K562 (cell line): ENCODE measurements around the gene ELAC2. TPM values are rescaled to one million over a fixed set of nuclear protein-coding genes. Genes with fewer than 3 reads are reported as not detected.

Experiments
- ATAC-seq: fragments of 200-7000 bp; cut with Tn5 transposase; 3 replicates; pipeline ENCODE4 v1.9.1; 2020; ENCODE audit warnings: moderate library complexity
- BruUV-seq: library from RNA; stranded (reverse); fragments of 400-500 nt; replicated peaks from 2 replicates; lab custom pipeline; 2021; lab: Mats Ljungman, UMichigan
- CTCF ChIA-PET: fragments of 300-600 bp; formaldehyde crosslinking; extraction: SDS; loops from one replicate; lab custom pipeline; 2021; ENCODE audit warnings: low intra/inter-chr PET ratio; lab: Yijun Ruan, JAX
- POLR2A ChIA-PET: fragments of 300-600, 350-650 bp; sonication (Branson Sonifier 250); formaldehyde crosslinking; extraction: SDS; loops from one replicate; lab custom pipeline; 2021; ENCODE audit warnings: antibody characterized with exemption, inconsistent platforms; lab: Yijun Ruan, JAX
- DNase-seq, 4 experiments: peaks; one replicate each; pipeline versions ENCODE4 v3.0.0 to v3.0.0-alpha.2; 2011 to 2018; ENCODE audit warnings: low spot score in 3 of 4, mixed read lengths in 3 of 4; ENCODE audit errors: extremely low read depth in 1 of 4
- FAIRE-seq: peaks from 2 replicates; lab custom pipeline; 2011; peaks lifted over from hg19 to GRCh38; lab: Jason Lieb, UNC
- H2AFZ ChIP-seq: 2 replicates; pipeline ENCODE4 v1.6.0; 2011; ENCODE audit warnings: low read depth, low read length, control low read depth, inconsistent platforms
- H3K27ac ChIP-seq: fragments of 200-600 bp; 3 replicates; pipeline ENCODE4 v1.8.0; 2011; ENCODE audit warnings: low read depth, mild to moderate bottlenecking, control low read depth, inconsistent platforms, low read length, moderate library complexity, mixed read lengths; ENCODE audit errors: extremely low read depth
- H3K27me3 ChIP-seq, 2 experiments: fragments of 300-600 bp in 1 of 2; 2 replicates in 1 of 2; 3 replicates in 1 of 2; pipeline versions ENCODE4 v1.6.0 to v1.8.0; 2011; ENCODE audit warnings: inconsistent platforms in 2 of 2, low read length in 2 of 2, mild to moderate bottlenecking in 1 of 2, mixed read lengths in 1 of 2, moderate library complexity in 1 of 2; ENCODE audit not compliant: control insufficient read depth in 2 of 2, insufficient read depth in 2 of 2
- H3K36me3 ChIP-seq: fragments of 300-600 bp; 3 replicates; pipeline ENCODE4 v1.8.0; 2011; ENCODE audit warnings: mild to moderate bottlenecking, low read length, inconsistent platforms; ENCODE audit not compliant: control insufficient read depth, insufficient read depth
- H3K4me1 ChIP-seq, 2 experiments: fragments of 200-600 bp in 1 of 2; replicated peaks in 1 of 2; 2 replicates in 1 of 2; 3 replicates in 1 of 2; pipeline versions ENCODE4 v1.5.1 to v1.8.0; 2011; ENCODE audit warnings: inconsistent platforms in 2 of 2, low read length in 2 of 2, mild to moderate bottlenecking in 1 of 2, mixed read lengths in 1 of 2, moderate library complexity in 1 of 2; ENCODE audit not compliant: control insufficient read depth in 2 of 2, insufficient read depth in 2 of 2
- H3K4me2 ChIP-seq: 2 replicates; pipeline ENCODE4 v1.6.1; 2011; ENCODE audit warnings: low read length, control low read depth, inconsistent platforms, mixed read lengths; ENCODE audit not compliant: insufficient read depth
- H3K4me3 ChIP-seq: fragments of 200-600 bp; sonication (generic), shearing (Covaris generic); 2 replicates; pipeline ENCODE4 v1.5.1; 2016; ENCODE audit warnings: control low read depth, inconsistent platforms
- H3K79me2 ChIP-seq: fragments of 200-600 bp; 3 replicates; pipeline ENCODE4 v1.8.0; 2011; ENCODE audit warnings: low read length, inconsistent platforms; ENCODE audit not compliant: control insufficient read depth, insufficient read depth
- H3K9ac ChIP-seq, 2 experiments: 2 replicates each; pipeline versions ENCODE4 v1.6.0 to v1.6.1; 2011; ENCODE audit warnings: low read depth in 2 of 2, low read length in 2 of 2, control low read depth in 1 of 2, inconsistent platforms in 1 of 2, mild to moderate bottlenecking in 1 of 2, mixed read lengths in 1 of 2; ENCODE audit not compliant: insufficient read depth in 1 of 2
- H3K9me1 ChIP-seq: one replicate; pipeline ENCODE4 v1.6.0; 2011; ENCODE audit warnings: inconsistent platforms, mild to moderate bottlenecking, low read length, moderate library complexity; ENCODE audit not compliant: control insufficient read depth, insufficient read depth
- H3K9me3 ChIP-seq: replicated peaks from 2 replicates; pipeline ENCODE4 v1.5.1; 2011; ENCODE audit warnings: low read depth, low read length, inconsistent platforms; ENCODE audit not compliant: control insufficient read depth, insufficient read depth
- H4K20me1 ChIP-seq: replicated peaks from 2 replicates; pipeline ENCODE4 v1.6.1; 2011; ENCODE audit warnings: low read length, inconsistent platforms, mixed read lengths; ENCODE audit not compliant: control insufficient read depth, insufficient read depth
- NFE2L1 ChIP-seq: fragments of 450-650 bp; IDR thresholded peaks from 2 replicates; pipeline ENCODE4 v1.6.1; 2016; ENCODE audit warnings: missing genetic modification characterization, low read depth, mild to moderate bottlenecking, missing compliant biosample characterization, moderate library complexity, borderline replicate concordance
- PHB2 ChIP-seq: fragments of 450-650 bp; IDR thresholded peaks from 2 replicates; pipeline ENCODE4 v1.6.1; 2017; ENCODE audit warnings: low read depth
- POLR2G ChIP-seq: fragments of 200-400 bp; formaldehyde crosslinking; IDR thresholded peaks from 2 replicates; pipeline ENCODE4 v1.6.1; 2017; ENCODE audit warnings: low read depth, mild to moderate bottlenecking, antibody characterized with exemption, low read length, moderate library complexity
- RBFOX2 ChIP-seq: fragments of 200-400 bp; formaldehyde crosslinking; IDR thresholded peaks from 2 replicates; pipeline ENCODE4 v1.6.1; 2017; ENCODE audit warnings: low read depth, mild to moderate bottlenecking, low read length, moderate library complexity
- SMAD3 ChIP-seq: fragments of 450-650 bp; formaldehyde crosslinking; conservative IDR thresholded peaks from 2 replicates; pipeline ENCODE4 v1.4.0; 2020; ENCODE audit warnings: mild to moderate bottlenecking
- SMARCB1 ChIP-seq: IDR thresholded peaks from 2 replicates; pipeline ENCODE4 v1.6.1; 2011; ENCODE audit warnings: improper control_type of control experiment, low read depth; ENCODE audit not compliant: insufficient read length
- ZNF274 ChIP-seq: IDR thresholded peaks from 2 replicates; pipeline ENCODE4 v1.6.1; 2011; ENCODE audit warnings: low read depth, mild to moderate bottlenecking, low read length, moderate library complexity, borderline replicate concordance
- ZNF584 ChIP-seq: fragments of 200-800 bp; sonication (Bioruptor generic); IDR thresholded peaks from 2 replicates; pipeline ENCODE4 v1.6.1; 2016; ENCODE audit warnings: low read depth, mild to moderate bottlenecking, missing genetic modification characterization, missing compliant biosample characterization
- whole genome bisulfite sequencing: fragments of 100-300 bp; shearing (Covaris generic); methylation state at CpG from one replicate; pipeline ENCODE4 v1.1.6; 2016; ENCODE audit warnings: low coverage, mixed read lengths; ENCODE audit not compliant: insufficient coverage; ENCODE audit errors: missing lambda C conversion rate; 5-methylcytosine and 5-hydroxymethylcytosine counted together
- in situ Hi-C: fragments of 300-500 bp; cut with MboI; formaldehyde crosslinking; loops from 4 replicates; pipeline ENCODE4 v1.15.0; 2018; ENCODE audit warnings: inconsistent platforms, mixed read lengths
- intact Hi-C: fragments of 100-400 bp; cut with micrococcal nuclease; formaldehyde crosslinking; loops from 2 replicates; pipeline ENCODE4 v1.14.2; 2022
- polyA plus RNA-seq, 8 experiments: library from polyadenylated mRNA; depleted of rRNA in 4 of 8; stranded (reverse) in 5 of 8; unstranded in 3 of 8; fragments of >200 nt; fragmentation: Nextera tagmentation in 2 of 8; fragmentation: Illumina TruSeq in 1 of 8; extraction: Ambion mirVana in 2 of 8; extraction: Trizol in 1 of 8; gene quantifications; 2 replicates each; pipeline versions ENCODE4 v1.2.1 to v1.2.3, GENCODE V29; 2011 to 2014; ENCODE audit warnings: inconsistent platforms in 1 of 8, missing spikeins in 1 of 8
- total RNA-seq, 7 experiments: library from RNA; depleted of rRNA in 6 of 7; stranded (reverse); fragments of >200 nt in 6 of 7; fragmentation: Illumina TruSeq in 2 of 7; extraction: Trizol in 2 of 7; gene quantifications; 2 replicates each; pipeline versions ENCODE4 v1.2.1 to v1.2.3, GENCODE V29; 2011 to 2021; ENCODE audit warnings: low replicate concordance in 1 of 7

ELAC2 gene
- total and polyA plus RNA-seq, 9 of the 15 experiments (the other 6 are each of a cell fraction or from before 2014, with no cell fraction given) = 4.5 to 129 (median 70.6) TPM

GRCh38 chr17:12995896-12996295 is 21.9 kb downstream of the ELAC2 start:
- Histone ChIP-seq H3K27ac (no peak overlapping the region), H3K9me1 (no peaks in the 10 kb centered on the region), H4K20me1 (no peaks in the 10 kb centered on the region), H3K79me2 (no peaks in the 10 kb centered on the region), H3K4me1 (no peaks in the 10 kb centered on the region), H3K4me2 (no peak overlapping the region), H3K9me3 (no peaks in the 10 kb centered on the region), H2AFZ (no peak overlapping the region), H3K9ac (no peak overlapping the region), H3K36me3 (peaks cover 94% of the 10 kb centered on the region; the same call in 2 of the 3 replicates), H3K27me3 (no peaks in the 10 kb centered on the region), H3K4me3 (no peak overlapping the region)
- FAIRE-seq = no peak
- in situ Hi-C loops = no loop called here
- ChIA-PET CTCF (no interaction called here), POLR2A (interaction anchor here (1.0 kb wide), 1 partner anchor 12 kb away, joined by 3 read pairs; no protein-coding TSS in a partner anchor)
- intact Hi-C loops = no loop called here
- 93% methylated on average over 8 of the region's 19 CpGs for WGBS
- no peak for ATAC-seq
- TF ChIP-seq SMARCB1 (no peak), ZNF274 (no peak), SMAD3 (CRISPR knock-in tag) (no peak), RBFOX2 (peak; percentile 31; the same call in 1 of the 2 replicates), POLR2G (0 out of 2 replicates have a peak, but pooled peaks have one; percentile 24), PHB2 (no peak), NFE2L1 (tag) (no peak), ZNF584 (no peak)
- BruUV-seq = no TSS peak
- no peak for DNase-seq
